HFFc6 (cell line): ENCODE data around the gene CNOT1. TPM values are rescaled to one million over a fixed set of nuclear protein-coding genes. Genes with fewer than 3 reads are reported as not detected.

ENCODE experiments used
- DNase-seq: peaks from one replicate; pipeline ENCODE4 v3.0.0-alpha.2; 2018
- H3K27ac Mint-ChIP-seq: 2 replicates; pipeline ENCODE4 v1.8.0; 2020; ENCODE audit warnings: mild to moderate bottlenecking, mixed read lengths
- H3K27me3 Mint-ChIP-seq: 2 replicates; pipeline ENCODE4 v1.8.0; 2021; ENCODE audit warnings: mild to moderate bottlenecking, moderate library complexity, mixed read lengths; ENCODE audit not compliant: insufficient read depth
- H3K36me3 Mint-ChIP-seq: 2 replicates; pipeline ENCODE4 v1.8.0; 2021; ENCODE audit warnings: low read depth, mixed read lengths
- H3K4me1 Mint-ChIP-seq: 2 replicates; pipeline ENCODE4 v1.8.0; 2020; ENCODE audit warnings: low read depth, mixed read lengths
- H3K4me3 Mint-ChIP-seq: 2 replicates; pipeline ENCODE4 v1.8.0; 2020; ENCODE audit warnings: mild to moderate bottlenecking, moderate library complexity, mixed read lengths
- H3K9me3 Mint-ChIP-seq: 2 replicates; pipeline ENCODE4 v1.8.0; 2020; ENCODE audit warnings: mild to moderate bottlenecking, mixed read lengths
- total RNA-seq, 6 experiments: library from RNA; stranded (reverse); fragmentation: NEBNext Ultra II Directional; extraction: Animal tissue kit (Norgen Biotek cat#: 25700); gene quantifications; 2 replicates in 1 of 6; 3 replicates in 5 of 6; pipeline ENCODE4 v1.2.3, GENCODE V29; 2021
- TF ChIP-seq, protein P1 (sequence below): fragments of 200-600 bp; sonication (generic); IDR thresholded peaks from 2 replicates; pipeline ENCODE4 v1.5.0; 2021; ENCODE audit warnings: antibody characterized with exemption, mild to moderate bottlenecking

CNOT1 gene
- total RNA-seq, 6 experiments from 2014 or later, result 114 to 139 (median 121) TPM

DNA sequence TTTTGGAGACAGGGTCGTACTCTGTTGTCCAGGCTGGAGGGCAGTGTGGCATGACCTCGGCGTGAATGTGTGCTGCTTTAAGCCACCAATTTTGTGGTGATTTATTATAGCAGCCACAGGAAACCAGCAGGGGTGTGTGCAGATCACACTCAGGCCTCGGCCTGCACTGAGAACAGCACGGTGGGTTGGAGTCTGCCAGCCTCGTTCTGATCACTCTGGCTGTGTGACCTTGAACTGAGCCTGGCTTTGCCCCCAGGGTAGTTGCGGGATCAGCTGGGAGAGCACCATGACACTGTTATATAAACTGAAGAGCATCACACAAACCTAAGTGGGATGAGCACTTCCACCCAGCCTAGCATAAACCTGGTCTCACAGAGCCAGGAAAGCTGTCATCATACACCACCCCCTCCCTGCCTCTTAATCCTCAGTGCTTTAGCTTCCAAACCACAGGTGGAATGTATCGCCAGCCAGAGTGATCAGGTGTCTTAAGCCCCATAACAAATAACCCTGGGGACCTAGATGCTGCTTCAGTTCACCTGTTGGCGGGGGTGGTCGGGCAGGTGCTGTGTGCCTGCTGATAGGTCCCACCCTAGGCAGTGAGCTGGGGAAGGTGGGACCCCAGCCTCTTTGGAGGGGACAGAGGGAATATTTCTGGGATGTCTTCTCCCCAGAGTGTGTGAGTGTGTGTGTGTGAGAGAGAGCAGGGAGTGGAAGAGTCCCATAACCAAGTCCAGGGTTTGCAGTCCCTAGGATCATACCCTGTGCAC, 158.2 kb downstream of the CNOT1 start:
- H3K36me3 Mint-ChIP-seq, result no peaks in the 10 kb centered on the region
- H3K27me3 Mint-ChIP-seq, result peaks cover 61% of the 10 kb centered on the region
- no peak overlapping the region for H3K27ac Mint-ChIP-seq
- DNase-seq, result no peak
- H3K4me1 Mint-ChIP-seq, result no peaks in the 10 kb centered on the region
- H3K9me3 Mint-ChIP-seq, result no peaks in the 10 kb centered on the region
- TF ChIP-seq, protein P1, sequence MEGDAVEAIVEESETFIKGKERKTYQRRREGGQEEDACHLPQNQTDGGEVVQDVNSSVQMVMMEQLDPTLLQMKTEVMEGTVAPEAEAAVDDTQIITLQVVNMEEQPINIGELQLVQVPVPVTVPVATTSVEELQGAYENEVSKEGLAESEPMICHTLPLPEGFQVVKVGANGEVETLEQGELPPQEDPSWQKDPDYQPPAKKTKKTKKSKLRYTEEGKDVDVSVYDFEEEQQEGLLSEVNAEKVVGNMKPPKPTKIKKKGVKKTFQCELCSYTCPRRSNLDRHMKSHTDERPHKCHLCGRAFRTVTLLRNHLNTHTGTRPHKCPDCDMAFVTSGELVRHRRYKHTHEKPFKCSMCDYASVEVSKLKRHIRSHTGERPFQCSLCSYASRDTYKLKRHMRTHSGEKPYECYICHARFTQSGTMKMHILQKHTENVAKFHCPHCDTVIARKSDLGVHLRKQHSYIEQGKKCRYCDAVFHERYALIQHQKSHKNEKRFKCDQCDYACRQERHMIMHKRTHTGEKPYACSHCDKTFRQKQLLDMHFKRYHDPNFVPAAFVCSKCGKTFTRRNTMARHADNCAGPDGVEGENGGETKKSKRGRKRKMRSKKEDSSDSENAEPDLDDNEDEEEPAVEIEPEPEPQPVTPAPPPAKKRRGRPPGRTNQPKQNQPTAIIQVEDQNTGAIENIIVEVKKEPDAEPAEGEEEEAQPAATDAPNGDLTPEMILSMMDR, result no peak
- H3K4me3 Mint-ChIP-seq, result no peak overlapping the region

Other genes with a start within 250 kb of the CNOT1 start
- 1 to 10 TPM; 3.0 to 6.4 (median 5.9) TPM for gene GINS3, start 237.4 kb downstream of the CNOT1 start, total RNA-seq
- 1 to 10 TPM; 1.5 to 5.3 (median 3.6) TPM for gene NDRG4, start 129.7 kb downstream of the CNOT1 start, total RNA-seq
- gene SETD6, start 114.3 kb downstream of the CNOT1 start, total RNA-seq, result 1 to 10 TPM; 1.8 to 3.5 (median 2.9) TPM
- 10 to 100 TPM; 20.3 to 24.2 (median 22.6) TPM for gene SLC38A7, start 54.9 kb upstream of the CNOT1 start, total RNA-seq
- gene GOT2, start 104.5 kb upstream of the CNOT1 start, total RNA-seq, result 100 to 1,000 TPM; 131 to 152 (median 138) TPM